Endothelial cell of umbilical vein (primary cell): ENCODE data around the gene C9. TPM values are rescaled to one million over a fixed set of nuclear protein-coding genes. Genes with fewer than 3 reads are reported as not detected.
"Not testable (repeated sequence)": the region's sequence is repeated elsewhere in the genome, so short reads cannot be mapped to it uniquely, and the experiment has no call there.

ENCODE experiments used
- BruUV-seq: library from RNA; stranded (reverse); fragments of 400-500 nt; replicated peaks from 2 replicates; lab custom pipeline; 2021; lab: Mats Ljungman, UMichigan
- CTCF ChIA-PET: fragments of 300-600, 350-600 bp; sonication (Branson Sonifier 250); formaldehyde crosslinking; loops from one replicate; lab custom pipeline; 2021; ENCODE audit warnings: antibody characterized with exemption, inconsistent platforms; lab: Charles Lee
- POLR2A ChIA-PET: fragments of 300-600, 350-600 bp; sonication (Branson Sonifier 250); formaldehyde crosslinking; loops from one replicate; lab custom pipeline; 2021; ENCODE audit warnings: antibody characterized with exemption, inconsistent platforms; lab: Charles Lee
- DNase-seq: peaks from one replicate; pipeline ENCODE4 v3.0.0-alpha.2; 2011; ENCODE audit warnings: low read depth, low spot score
- FAIRE-seq: peaks from 2 replicates; lab custom pipeline; 2011; peaks lifted over from hg19 to GRCh38; lab: Jason Lieb, UNC
- H2AFZ ChIP-seq: 2 replicates; pipeline ENCODE4 v1.6.0; 2012; ENCODE audit warnings: low read depth, low read length, control low read depth, inconsistent platforms
- H3K27ac ChIP-seq: 2 replicates; pipeline ENCODE4 v1.5.1; 2011; ENCODE audit warnings: low read depth, mild to moderate bottlenecking, control low read depth, low read length, moderate library complexity; ENCODE audit not compliant: insufficient read depth
- H3K27me3 ChIP-seq, 2 experiments: 2 replicates each; pipeline versions ENCODE4 v1.6.0 to v1.6.1; 2011; ENCODE audit warnings: low read length in 2 of 2, mixed read lengths in 1 of 2; ENCODE audit not compliant: control insufficient read depth in 2 of 2, insufficient read depth in 2 of 2
- H3K36me3 ChIP-seq, 2 experiments: 2 replicates in 1 of 2; 3 replicates in 1 of 2; pipeline ENCODE4 v1.5.1; 2011; ENCODE audit warnings: low read length in 2 of 2, mild to moderate bottlenecking in 1 of 2, moderate library complexity in 1 of 2; ENCODE audit not compliant: control insufficient read depth in 2 of 2, insufficient read depth in 2 of 2; ENCODE audit errors: extremely low read depth in 1 of 2
- H3K4me1 ChIP-seq: 3 replicates; pipeline ENCODE4 v1.5.1; 2011; ENCODE audit warnings: mild to moderate bottlenecking, low read length; ENCODE audit not compliant: control insufficient read depth, insufficient read depth; ENCODE audit errors: extremely low read depth
- H3K4me2 ChIP-seq: 2 replicates; pipeline ENCODE4 v1.6.1; 2011; ENCODE audit warnings: low read length, control low read depth, mixed read lengths; ENCODE audit not compliant: insufficient read depth
- H3K4me3 ChIP-seq, 3 experiments: fragments of 200-600 bp in 1 of 3; sonication (generic), shearing (Covaris generic) in 1 of 3; replicated peaks in 1 of 3; 2 replicates each; pipeline ENCODE4 v1.5.1; 2011 to 2016; ENCODE audit warnings: control low read depth in 3 of 3, low read length in 3 of 3, mild to moderate bottlenecking in 2 of 3, inconsistent platforms in 1 of 3, low read depth in 1 of 3, moderate library complexity in 1 of 3; ENCODE audit not compliant: insufficient read depth in 1 of 3
- H3K79me2 ChIP-seq: 2 replicates; pipeline ENCODE4 v1.6.0; 2012; ENCODE audit warnings: low read length, inconsistent platforms; ENCODE audit not compliant: control insufficient read depth, insufficient read depth
- H3K9ac ChIP-seq: replicated peaks from 2 replicates; pipeline ENCODE3; 2011; ENCODE audit warnings: low read length, control low read depth; ENCODE audit not compliant: insufficient read depth; ENCODE audit errors: extremely low read depth
- H3K9me1 ChIP-seq: replicated peaks from 3 replicates; pipeline ENCODE4 v1.6.0; 2011; ENCODE audit warnings: mild to moderate bottlenecking, low read length; ENCODE audit not compliant: control insufficient read depth, insufficient read depth; ENCODE audit errors: extremely low read depth
- H3K9me3 ChIP-seq: replicated peaks from 2 replicates; pipeline ENCODE4 v1.5.1; 2012; ENCODE audit warnings: low read length, inconsistent platforms; ENCODE audit not compliant: control insufficient read depth, insufficient read depth
- H4K20me1 ChIP-seq: replicated peaks from 2 replicates; pipeline ENCODE3; 2011; ENCODE audit warnings: mild to moderate bottlenecking, low read length; ENCODE audit not compliant: control insufficient read depth, insufficient read depth; ENCODE audit errors: extremely low read depth
- FOS ChIP-seq: IDR thresholded peaks from 2 replicates; pipeline ENCODE4 v1.6.1; 2011; ENCODE audit warnings: mild to moderate bottlenecking, low read length, moderate library complexity, borderline replicate concordance; ENCODE audit not compliant: insufficient read depth
- dilution Hi-C: fragments of 300-500 bp; cut with MboI; formaldehyde crosslinking; loops from one replicate; pipeline ENCODE4 v1.15.0; 2019; ENCODE audit warnings: low sequenced_read_pairs; ENCODE audit not compliant: extremely low pct_ligation_motif_present
- intact Hi-C: fragments of 100-400 bp; cut with micrococcal nuclease; formaldehyde crosslinking; loops from one replicate; pipeline ENCODE4 v1.10.0; 2022
- polyA plus RNA-seq, 4 experiments: library from polyadenylated mRNA; depleted of rRNA in 3 of 4; stranded (reverse) in 3 of 4; unstranded in 1 of 4; fragments of >200 nt; gene quantifications; 2 replicates each; pipeline versions ENCODE4 v1.2.1 to v1.2.3, GENCODE V29; 2011 to 2012; ENCODE audit warnings: missing spikeins in 1 of 4
- total RNA-seq: library from RNA; stranded (reverse); gene quantifications from 2 replicates; pipeline ENCODE4 v1.2.3, GENCODE V29; 2021

The C9 gene
- total and polyA plus RNA-seq, 2 donors (not counting 3 experiments of a cell fraction or from before 2014, with no cell fraction given), result 0.33 TPM; not detected in 1

- H3K9ac ChIP-seq, result no peak overlapping the region
- H3K4me3 ChIP-seq, result no peak overlapping the region
- H2AFZ ChIP-seq, result no peak overlapping the region
- no peaks in the 10 kb centered on the region for H3K27me3 ChIP-seq
- H3K36me3 ChIP-seq, result no peaks in the 10 kb centered on the region
- ChIA-PET CTCF (interaction anchor here (0.8 to 1.5 kb wide), 3 partner anchors 8 to 55 kb away, joined by 3 to 4 read pairs (median 3); no protein-coding TSS in a partner anchor), POLR2A (no interaction called here)
- H4K20me1 ChIP-seq, result no peaks in the 10 kb centered on the region
- no peak for DNase-seq
- no TSS peak for BruUV-seq
- H3K9me1 ChIP-seq, result no peaks in the 10 kb centered on the region
- no peaks in the 10 kb centered on the region for H3K79me2 ChIP-seq
- no peak overlapping the region for H3K4me2 ChIP-seq
- H3K27ac ChIP-seq, result no peak overlapping the region
- TF ChIP-seq FOS, result no peak
- peaks cover 9% of the 10 kb centered on the region for H3K4me1 ChIP-seq
- no peaks in the 10 kb centered on the region for H3K9me3 ChIP-seq
- no peak for FAIRE-seq
- dilution Hi-C loops, result no loop called here
- intact Hi-C loops, result no loop called here
Observed at GRCh38 chr5:39273314-39273954, 90.9 kb downstream of the C9 start.

GRCh38 chr5:39272869-39273231 is 91.4 kb downstream of the C9 start:
- H3K4me1 ChIP-seq, FAIRE-seq, H3K27me3 ChIP-seq, H4K20me1 ChIP-seq, H3K36me3 ChIP-seq, H3K9me3 ChIP-seq, H3K4me3 ChIP-seq, H3K9ac ChIP-seq, H3K27ac ChIP-seq, DNase-seq, H3K4me2 ChIP-seq, POLR2A ChIA-PET, H3K9me1 ChIP-seq, BruUV-seq, dilution Hi-C loops, H3K79me2 ChIP-seq, H2AFZ ChIP-seq, intact Hi-C loops: not testable (repeated sequence)
- CTCF ChIA-PET, result interaction anchor here (0.8 to 1.5 kb wide), 3 partner anchors 11 to 307 kb away, joined by 3 to 4 read pairs (median 4); no protein-coding TSS in a partner anchor
